RCC 7860 (cell line): ENCODE measurements around the gene SH3BGRL2.
A peak's percentile ranks its signal among the peaks of the same experiment; 100 is the strongest.

Experiments used
- DNase-seq: peaks from one replicate; pipeline ENCODE4 v3.0.0-alpha.2; 2015; ENCODE audit warnings: low spot score
- FAIRE-seq: peaks from 2 replicates; lab custom pipeline; 2012; peaks lifted over from hg19 to GRCh38; lab: Jason Lieb, UNC

SH3BGRL2 gene

GRCh38 chr6:79630883-79631692 lies at the start of gene SH3BGRL2:
SH3BGRL2 (plus strand) TSS chr6:79631329; CDS start chr6:79631462, 133 bp downstream.
- DNase-seq: peak; percentile 40

GRCh38 chr6:79584332-79584731 lies 46.8 kb upstream of the SH3BGRL2 start:
- DNase-seq (no peak), FAIRE-seq (no peak)

More at GRCh38 chr6:79630883-79631692, at the start of gene SH3BGRL2:
- FAIRE-seq: no peak

GRCh38 chr6:79586548-79586947 lies 44.6 kb upstream of the SH3BGRL2 start:
- no peak for FAIRE-seq
- peak; percentile 11 for DNase-seq

GRCh38 chr6:79589701-79590100 lies 41.4 kb upstream of the SH3BGRL2 start:
- no peak for DNase-seq
- FAIRE-seq: no peak

GRCh38 chr6:79597155-79597554 lies 34.0 kb upstream of the SH3BGRL2 start:
- DNase-seq (no peak), FAIRE-seq (no peak)

- DNase-seq (no peak), FAIRE-seq (no peak)
Measured at GRCh38 chr6:79598012-79598411, 33.1 kb upstream of the SH3BGRL2 start.

GRCh38 chr6:79599725-79600259 lies 31.3 kb upstream of the SH3BGRL2 start:
- DNase-seq (no peak), FAIRE-seq (no peak)

GRCh38 chr6:79600313-79600712 lies 30.8 kb upstream of the SH3BGRL2 start:
- DNase-seq: no peak

GRCh38 chr6:79600812-79601609 lies 30.1 kb upstream of the SH3BGRL2 start:
- FAIRE-seq (no peak), DNase-seq (no peak)

More at GRCh38 chr6:79600313-79600712, 30.8 kb upstream of the SH3BGRL2 start:
- FAIRE-seq: no peak

- DNase-seq: no peak
- FAIRE-seq: no peak
Measured at GRCh38 chr6:79602859-79603258, 28.3 kb upstream of the SH3BGRL2 start.

GRCh38 chr6:79604583-79605037 lies 26.5 kb upstream of the SH3BGRL2 start:
- DNase-seq (peak; percentile 86), FAIRE-seq (no peak)

GRCh38 chr6:79605061-79605460 lies 26.1 kb upstream of the SH3BGRL2 start:
- FAIRE-seq: no peak
- no peak for DNase-seq

- DNase-seq (no peak), FAIRE-seq (no peak)
Measured at GRCh38 chr6:79605968-79606764, 25.0 kb upstream of the SH3BGRL2 start.

- FAIRE-seq (no peak), DNase-seq (no peak)
Measured at GRCh38 chr6:79607000-79607399, 24.1 kb upstream of the SH3BGRL2 start.

- no peak for FAIRE-seq
Measured at GRCh38 chr6:79608334-79609224, 22.6 kb upstream of the SH3BGRL2 start.

GRCh38 chr6:79609225-79609595 lies 21.9 kb upstream of the SH3BGRL2 start:
- DNase-seq: no peak
- no peak for FAIRE-seq

More at GRCh38 chr6:79608334-79609224, 22.6 kb upstream of the SH3BGRL2 start:
- DNase-seq: no peak

GRCh38 chr6:79610306-79611009 lies 20.7 kb upstream of the SH3BGRL2 start:
- DNase-seq: no peak
- FAIRE-seq: no peak

GRCh38 chr6:79612457-79612856 lies 18.7 kb upstream of the SH3BGRL2 start:
- DNase-seq: no peak

GRCh38 chr6:79612918-79613317 lies 18.2 kb upstream of the SH3BGRL2 start:
- FAIRE-seq (no peak), DNase-seq (no peak)

More at GRCh38 chr6:79612457-79612856, 18.7 kb upstream of the SH3BGRL2 start:
- no peak for FAIRE-seq
